ENCODE measurements around the gene PRG3.
A peak's percentile ranks its signal among the peaks of the same experiment; 100 is the strongest.

PRG3 gene

DNA sequence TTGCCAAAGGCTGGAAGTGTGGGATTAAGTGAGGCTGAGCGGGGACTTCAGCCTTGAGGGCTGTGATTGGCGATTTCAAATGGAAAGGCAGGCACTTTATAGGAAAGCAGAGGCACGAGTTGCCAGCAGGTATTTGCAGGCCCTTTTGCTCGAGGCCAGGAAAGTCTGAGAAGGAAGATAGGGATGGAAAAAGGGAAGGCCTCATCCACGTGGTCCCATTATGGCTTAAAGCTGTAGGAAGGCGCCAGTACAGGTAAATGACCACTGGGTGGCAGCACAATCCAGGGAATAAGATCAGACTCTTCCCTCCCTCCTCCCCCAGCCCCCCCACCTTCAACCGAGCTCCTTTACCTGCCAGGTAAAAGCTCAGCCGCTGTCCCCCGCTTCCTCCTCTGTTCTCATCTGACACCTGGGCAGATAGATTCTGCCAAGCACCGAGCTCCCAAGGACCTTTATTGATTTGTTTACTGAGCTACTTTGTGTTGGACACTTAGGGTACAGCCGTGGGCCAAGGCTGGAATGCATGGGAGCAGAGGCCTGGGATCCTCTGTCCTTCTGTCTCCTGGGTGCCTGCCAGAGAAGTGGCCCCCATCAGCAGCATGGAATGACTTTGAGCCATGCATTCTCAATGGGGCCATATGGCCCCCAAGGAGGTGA, 35.3 kb downstream of the PRG3 start:
- TF ChIP-seq CTCF (IDR thresholded peaks at IDR 0.05) = peak; percentile 75

GRCh38 chr11:57344826-57345225, 36.1 kb downstream of the PRG3 start:
- TF ChIP-seq CTCF (IDR thresholded peaks at IDR 0.05) = no peak

GRCh38 chr11:57343825-57344224, 37.1 kb downstream of the PRG3 start:
- no peak for TF ChIP-seq CTCF (IDR thresholded peaks at IDR 0.05)

- TF ChIP-seq CTCF (IDR thresholded peaks at IDR 0.05) = no peak
Measured at GRCh38 chr11:57342702-57343101, 38.2 kb downstream of the PRG3 start.

- no peak for TF ChIP-seq CTCF (IDR thresholded peaks at IDR 0.05)
Measured at GRCh38 chr11:57341250-57341808, 39.6 kb downstream of the PRG3 start.

GRCh38 chr11:57340039-57340615, 40.8 kb downstream of the PRG3 start:
- peak; percentile 10; the same call in 1 of the 2 replicates for TF ChIP-seq CTCF (IDR thresholded peaks at IDR 0.05)

GRCh38 chr11:57339328-57339727, 41.6 kb downstream of the PRG3 start:
- TF ChIP-seq CTCF (IDR thresholded peaks at IDR 0.05) = no peak

Measured in LNCAP (cell line).